ENCODE measurements around the gene PTGDS.
A peak's percentile ranks its signal among the peaks of the same experiment; 100 is the strongest.

Gene PTGDS

DNA sequence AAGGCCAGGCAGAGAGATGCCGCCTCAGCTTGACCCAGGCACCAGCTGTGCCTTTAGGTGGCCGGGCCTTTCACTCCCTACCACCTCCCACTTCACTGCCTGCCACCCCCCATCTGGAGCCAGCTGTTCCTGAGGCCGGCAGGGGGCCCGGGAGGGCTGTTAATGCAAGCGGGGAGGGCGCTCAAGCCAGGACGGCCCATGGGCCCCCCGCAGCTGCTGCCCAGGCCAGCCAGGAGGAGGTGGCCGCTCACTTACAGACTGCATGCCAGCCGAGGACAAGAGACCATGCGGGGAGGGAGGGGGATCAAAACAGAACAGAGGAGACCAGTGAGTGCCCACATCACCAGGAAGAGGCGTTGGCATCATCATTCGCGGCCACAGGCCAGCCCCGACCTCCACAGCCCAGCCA lies 46.3 kb downstream of the PTGDS start:
- Mint-ChIP-seq H3K4me3 (no peak overlapping the region), H3K9me3 (no peaks in the 10 kb centered on the region), H3K4me1 (ENCODE audit: low read depth) (peaks cover 3% of the 10 kb centered on the region), H3K27ac (no peak overlapping the region), H3K36me3 (ENCODE audit: low read depth) (no peaks in the 10 kb centered on the region), H3K27me3 (ENCODE audit: low read depth) (no peaks in the 10 kb centered on the region)
- no peak for DNase-seq (ENCODE audit: low spot score)

- Mint-ChIP-seq H3K27me3 (ENCODE audit: low read depth) (no peaks in the 10 kb centered on the region), H3K4me3 (no peak overlapping the region), H3K27ac (no peak overlapping the region), H3K36me3 (ENCODE audit: low read depth) (no peaks in the 10 kb centered on the region), H3K9me3 (no peaks in the 10 kb centered on the region), H3K4me1 (ENCODE audit: low read depth) (peaks cover 16% of the 10 kb centered on the region)
- DNase-seq (ENCODE audit: low spot score) = no peak
Measured at GRCh38 chr9:137025517-137025966, 48.2 kb downstream of the PTGDS start.

DNA sequence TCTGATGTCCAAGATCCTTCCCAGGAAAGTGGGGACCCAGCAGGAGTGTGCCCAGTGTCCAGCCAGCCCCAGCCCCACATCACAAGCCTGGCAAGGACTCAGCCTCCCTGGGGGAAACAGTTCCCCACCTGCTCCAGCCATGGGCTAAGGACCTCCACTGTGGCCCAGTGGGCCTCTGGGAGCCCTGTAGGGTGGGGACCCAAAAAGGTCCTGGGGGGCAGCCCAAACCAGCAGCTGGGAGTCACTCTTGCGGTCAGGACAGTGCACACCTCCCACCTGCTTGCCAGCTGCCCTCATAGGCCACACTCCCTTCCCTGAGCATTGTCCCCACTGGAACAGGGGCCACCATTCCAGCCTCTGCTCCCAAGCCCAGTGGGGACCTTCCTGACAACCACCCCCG lies 49.1 kb downstream of the PTGDS start:
- no peaks in the 10 kb centered on the region for H3K27me3 Mint-ChIP-seq (ENCODE audit: low read depth)
- no peak for DNase-seq (ENCODE audit: low spot score)
- no peak overlapping the region for H3K4me3 Mint-ChIP-seq
- H3K4me1 Mint-ChIP-seq (ENCODE audit: low read depth) = peaks cover 19% of the 10 kb centered on the region
- no peaks in the 10 kb centered on the region for H3K9me3 Mint-ChIP-seq
- no peak overlapping the region for H3K27ac Mint-ChIP-seq
- no peaks in the 10 kb centered on the region for H3K36me3 Mint-ChIP-seq (ENCODE audit: low read depth)

DNA sequence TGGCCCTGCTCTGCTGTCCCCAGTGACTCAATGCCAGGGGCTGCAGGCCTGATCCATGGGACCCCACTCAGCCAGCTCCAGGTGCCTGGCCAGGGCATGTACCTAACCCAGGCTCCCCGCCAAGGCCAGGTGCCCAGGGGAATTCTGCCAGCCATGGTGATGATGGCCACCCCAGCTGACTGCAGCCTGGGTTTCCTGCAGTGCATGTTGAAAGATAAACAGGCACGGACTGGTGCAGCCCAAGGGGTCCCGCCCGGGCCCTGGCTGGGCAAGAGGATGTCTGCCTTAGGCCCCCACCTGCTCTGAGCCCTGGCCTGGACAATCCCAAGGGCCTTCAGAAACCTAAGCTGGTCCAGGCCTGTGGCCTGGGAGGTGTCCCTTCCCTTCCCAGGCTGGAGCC lies 49.5 kb downstream of the PTGDS start:
- Mint-ChIP-seq H3K27ac (no peak overlapping the region), H3K4me1 (ENCODE audit: low read depth) (peaks cover 21% of the 10 kb centered on the region), H3K9me3 (no peaks in the 10 kb centered on the region), H3K27me3 (ENCODE audit: low read depth) (no peaks in the 10 kb centered on the region), H3K36me3 (ENCODE audit: low read depth) (no peaks in the 10 kb centered on the region), H3K4me3 (peak overlapping the region; percentile 81)
- DNase-seq (ENCODE audit: low spot score) = no peak

DNA sequence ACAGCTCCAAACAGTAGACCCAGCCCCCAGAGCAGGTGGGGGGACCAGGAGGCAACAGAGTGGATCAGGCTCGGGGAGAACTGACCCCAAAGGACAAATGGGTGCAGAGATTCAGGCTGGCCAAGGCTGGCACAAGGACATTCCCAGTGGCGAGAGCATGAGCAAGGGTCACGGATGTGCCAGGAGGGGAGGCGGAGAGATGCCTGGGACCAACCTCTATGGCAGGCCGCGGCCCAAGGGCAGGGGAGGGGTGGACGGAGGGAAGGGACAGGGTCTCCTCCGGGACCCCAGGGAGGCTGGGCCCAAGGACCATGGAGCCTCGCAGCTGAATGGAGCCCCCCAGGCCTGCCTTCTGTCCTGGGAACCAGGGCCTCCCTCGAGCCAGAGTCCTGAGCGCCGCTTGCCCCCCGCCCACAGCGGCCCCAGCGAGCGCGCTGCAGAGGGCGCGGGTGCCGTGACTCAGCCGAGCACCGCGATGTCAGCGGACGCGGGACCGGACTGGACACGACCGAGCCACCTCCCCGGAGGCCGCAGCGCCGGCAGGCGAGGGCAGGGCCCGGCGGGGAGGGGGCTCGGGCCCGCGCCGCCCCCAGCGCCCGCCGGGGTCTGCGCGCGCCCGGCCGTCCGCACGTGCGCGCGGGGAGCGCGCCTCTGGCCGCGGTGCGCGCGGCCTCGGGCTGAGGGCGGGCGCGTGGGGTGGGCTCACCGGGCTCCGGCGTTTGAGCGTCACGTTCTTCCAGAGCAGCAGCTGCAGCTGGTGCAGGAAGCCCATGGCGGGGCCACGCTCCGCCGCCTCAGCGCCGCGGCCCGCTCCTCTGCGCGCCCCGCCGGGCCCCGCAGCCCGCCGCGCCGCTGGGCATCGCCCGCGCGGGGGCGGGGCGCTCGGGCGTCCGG lies 50.3 kb downstream of the PTGDS start, which contains the start of gene ABCA2:
Gene ABCA2 (minus strand): TSS at position 869 of the 894 bp plus-strand sequence. CDS start 97 bp downstream, at position 772.
- Mint-ChIP-seq H3K9me3 (no peaks in the 10 kb centered on the region), H3K27me3 (ENCODE audit: low read depth) (no peaks in the 10 kb centered on the region), H3K36me3 (ENCODE audit: low read depth) (no peaks in the 10 kb centered on the region), H3K27ac (peak within 1 kb of the TSS; percentile 71), H3K4me1 (ENCODE audit: low read depth) (peaks cover 21% of the 10 kb centered on the region), H3K4me3 (peak within 1 kb of the TSS; percentile 81)
- no peak for DNase-seq (ENCODE audit: low spot score)

- no peaks in the 10 kb centered on the region for H3K36me3 Mint-ChIP-seq (ENCODE audit: low read depth)
- peak; percentile 78 for DNase-seq (ENCODE audit: low spot score)
- H3K27ac Mint-ChIP-seq = no peak overlapping the region
- peaks cover 22% of the 10 kb centered on the region for H3K4me1 Mint-ChIP-seq (ENCODE audit: low read depth)
- H3K9me3 Mint-ChIP-seq = no peaks in the 10 kb centered on the region
- H3K4me3 Mint-ChIP-seq = peak overlapping the region; percentile 74
- no peaks in the 10 kb centered on the region for H3K27me3 Mint-ChIP-seq (ENCODE audit: low read depth)
Measured at GRCh38 chr9:137028263-137029057, 51.2 kb downstream of the PTGDS start.

DNA sequence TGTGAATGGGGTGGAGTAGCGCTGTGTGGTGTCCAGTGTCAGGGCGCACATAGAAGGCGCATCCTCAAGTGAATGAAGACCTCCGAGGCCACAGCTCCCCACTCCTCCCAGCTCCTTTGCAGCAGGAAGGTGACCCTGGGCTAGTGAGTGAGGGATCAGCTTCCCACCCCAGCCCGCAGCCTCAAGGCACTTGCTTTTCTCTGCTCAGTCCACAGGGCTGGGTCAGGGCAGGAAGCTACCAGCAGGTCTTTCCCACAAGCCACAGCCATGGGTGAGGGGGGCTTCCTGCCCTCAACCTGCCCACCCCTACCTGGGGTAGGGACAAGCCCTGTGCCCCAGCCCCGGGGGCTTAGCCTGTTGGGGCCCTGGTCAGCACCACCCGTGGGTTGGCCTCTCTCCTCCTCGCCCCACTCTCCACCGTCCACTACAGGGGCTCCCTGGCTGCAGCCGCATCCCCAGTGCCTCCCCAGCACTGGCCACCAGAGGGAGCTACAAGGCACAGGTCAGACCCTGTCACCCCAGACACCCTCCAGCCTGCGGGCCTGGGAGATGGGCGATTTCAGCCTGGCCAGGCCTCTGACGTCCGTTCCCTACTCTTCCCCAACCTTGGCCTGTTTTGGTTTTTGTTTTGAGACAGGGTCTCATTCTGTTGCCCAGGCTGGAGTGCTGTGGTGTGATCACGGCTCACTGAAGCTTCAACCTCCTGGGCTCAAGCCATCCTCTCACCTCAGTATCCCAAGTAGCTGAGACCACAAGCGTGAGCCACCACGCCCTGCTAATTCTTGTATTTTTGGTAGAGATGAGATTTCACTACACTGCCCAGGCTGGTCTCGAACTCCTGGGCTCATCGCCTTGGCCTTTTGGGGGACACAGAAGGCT lies 52.0 kb downstream of the PTGDS start:
- no peaks in the 10 kb centered on the region for H3K27me3 Mint-ChIP-seq (ENCODE audit: low read depth)
- DNase-seq (ENCODE audit: low spot score) = peak; percentile 69
- H3K27ac Mint-ChIP-seq = peak overlapping the region; percentile 74
- no peaks in the 10 kb centered on the region for H3K9me3 Mint-ChIP-seq
- peaks cover 26% of the 10 kb centered on the region for H3K4me1 Mint-ChIP-seq (ENCODE audit: low read depth)
- H3K36me3 Mint-ChIP-seq (ENCODE audit: low read depth) = no peaks in the 10 kb centered on the region
- H3K4me3 Mint-ChIP-seq = peak overlapping the region; percentile 77

GRCh38 chr9:137030006-137030405 lies 52.7 kb downstream of the PTGDS start:
- Mint-ChIP-seq H3K27me3 (ENCODE audit: low read depth) (no peaks in the 10 kb centered on the region), H3K27ac (no peak overlapping the region), H3K4me1 (ENCODE audit: low read depth) (peaks cover 33% of the 10 kb centered on the region), H3K4me3 (peak overlapping the region; percentile 77), H3K9me3 (no peaks in the 10 kb centered on the region), H3K36me3 (ENCODE audit: low read depth) (no peaks in the 10 kb centered on the region)
- no peak for DNase-seq (ENCODE audit: low spot score)

DNA sequence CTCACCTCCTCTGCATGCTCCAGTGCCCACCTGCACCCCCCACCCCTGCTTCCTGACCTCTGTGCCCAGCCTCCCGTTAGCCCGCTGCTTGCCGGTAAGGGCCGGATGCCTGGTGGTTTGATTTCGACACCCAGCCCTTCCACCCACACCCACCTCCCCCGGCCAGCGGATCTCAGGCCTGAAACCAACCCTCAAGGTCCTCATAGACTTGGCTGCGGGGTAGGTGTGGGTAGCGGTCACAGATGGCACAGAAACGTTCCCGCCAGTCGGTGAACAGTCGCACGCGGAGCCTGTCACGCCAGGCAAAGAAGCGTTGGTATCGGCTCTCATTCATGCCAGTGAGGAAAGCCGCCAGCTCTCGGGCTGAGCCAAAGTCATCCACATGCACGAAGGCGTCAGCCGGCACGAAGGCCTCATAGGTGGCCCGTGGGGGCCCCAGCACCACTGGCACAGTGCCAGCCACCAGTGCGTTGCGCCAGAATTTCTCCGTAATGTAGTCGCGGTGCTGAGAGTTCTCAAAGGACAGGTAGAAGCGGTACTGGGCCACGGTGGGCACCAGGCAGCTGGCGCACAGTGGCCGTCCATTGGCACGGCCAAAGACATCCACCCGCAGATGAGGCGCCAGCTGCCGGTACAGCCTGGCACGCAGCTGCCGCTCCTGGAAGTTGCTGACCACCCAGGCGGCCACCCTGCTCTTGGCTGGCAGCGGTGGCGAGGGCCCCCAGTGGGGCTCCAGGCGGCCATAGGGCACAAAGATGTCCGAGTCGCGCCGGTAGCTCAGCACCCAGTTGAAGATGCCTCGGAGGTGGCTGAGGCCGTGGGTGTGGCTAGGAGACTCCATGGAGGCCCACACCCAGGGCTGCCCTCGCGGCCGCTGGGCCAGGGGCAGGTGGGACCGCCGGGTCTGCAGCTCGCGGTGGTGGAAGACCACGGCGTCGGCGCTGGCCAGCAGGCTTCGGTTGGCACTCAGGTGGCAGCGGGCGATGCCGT lies 53.5 kb downstream of the PTGDS start:
- Mint-ChIP-seq H3K27me3 (ENCODE audit: low read depth) (no peaks in the 10 kb centered on the region), H3K4me1 (ENCODE audit: low read depth) (peaks cover 36% of the 10 kb centered on the region), H3K9me3 (no peaks in the 10 kb centered on the region), H3K27ac (peak overlapping the region; percentile 67), H3K4me3 (peak overlapping the region; percentile 50), H3K36me3 (ENCODE audit: low read depth) (no peaks in the 10 kb centered on the region)
- peak; percentile 49 for DNase-seq (ENCODE audit: low spot score)
